Nephron progenitor cell (in vitro differentiated cells): ENCODE measurements around the gene KIAA2012.

Experiments used
- DNase-seq: peaks from one replicate; pipeline ENCODE4 v3.0.0; 2021
- H3K27ac Mint-ChIP-seq: 2 replicates; pipeline ENCODE4 v1.8.0; 2021; ENCODE audit warnings: mild to moderate bottlenecking, moderate library complexity, mixed read lengths
- H3K27me3 Mint-ChIP-seq: 2 replicates; pipeline ENCODE4 v1.8.0; 2021; ENCODE audit warnings: mild to moderate bottlenecking, low read depth, mixed read lengths; ENCODE audit not compliant: poor library complexity
- H3K36me3 Mint-ChIP-seq: 2 replicates; pipeline ENCODE4 v1.8.0; 2021; ENCODE audit warnings: low read depth, mixed read lengths
- H3K4me1 Mint-ChIP-seq: 2 replicates; pipeline ENCODE4 v1.8.0; 2021; ENCODE audit warnings: mixed read lengths
- H3K4me3 Mint-ChIP-seq: 2 replicates; pipeline ENCODE4 v1.8.0; 2021; ENCODE audit warnings: mild to moderate bottlenecking, moderate library complexity, mixed read lengths
- H3K9me3 Mint-ChIP-seq: 2 replicates; pipeline ENCODE4 v1.8.0; 2021; ENCODE audit warnings: mild to moderate bottlenecking, moderate library complexity, mixed read lengths
- TF ChIP-seq, protein P1 (sequence below): fragments of 200-600 bp; sonication (generic); IDR thresholded peaks from 2 replicates; pipeline ENCODE4 v1.5.0; 2021; ENCODE audit warnings: antibody characterized with exemption

Gene KIAA2012

DNA sequence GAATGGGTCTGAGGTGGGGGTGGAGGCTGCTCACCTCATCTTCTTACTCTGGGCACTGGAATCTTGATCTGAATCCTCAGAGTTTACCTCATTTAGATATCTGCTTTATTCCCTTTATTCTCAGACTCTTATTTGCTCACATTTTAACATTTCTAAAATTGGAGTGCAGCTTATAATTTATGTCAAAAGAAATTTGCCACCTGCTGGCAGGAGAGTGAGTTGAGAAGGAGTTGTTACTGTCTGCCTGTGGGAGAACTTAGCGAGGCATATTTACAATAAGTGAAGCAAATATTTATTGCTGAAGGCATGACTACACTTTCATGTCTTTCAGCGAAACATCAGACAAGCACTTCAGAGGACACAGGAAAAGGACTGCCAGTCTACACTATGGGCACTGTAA, 16.4 kb upstream of the KIAA2012 start:
- Mint-ChIP-seq H3K27ac (no peak overlapping the region), H3K4me1 (peaks cover 7% of the 10 kb centered on the region), H3K36me3 (no peaks in the 10 kb centered on the region), H3K4me3 (no peak overlapping the region), H3K27me3 (peaks cover 23% of the 10 kb centered on the region), H3K9me3 (no peaks in the 10 kb centered on the region)
- DNase-seq = no peak
- TF ChIP-seq, protein P1, sequence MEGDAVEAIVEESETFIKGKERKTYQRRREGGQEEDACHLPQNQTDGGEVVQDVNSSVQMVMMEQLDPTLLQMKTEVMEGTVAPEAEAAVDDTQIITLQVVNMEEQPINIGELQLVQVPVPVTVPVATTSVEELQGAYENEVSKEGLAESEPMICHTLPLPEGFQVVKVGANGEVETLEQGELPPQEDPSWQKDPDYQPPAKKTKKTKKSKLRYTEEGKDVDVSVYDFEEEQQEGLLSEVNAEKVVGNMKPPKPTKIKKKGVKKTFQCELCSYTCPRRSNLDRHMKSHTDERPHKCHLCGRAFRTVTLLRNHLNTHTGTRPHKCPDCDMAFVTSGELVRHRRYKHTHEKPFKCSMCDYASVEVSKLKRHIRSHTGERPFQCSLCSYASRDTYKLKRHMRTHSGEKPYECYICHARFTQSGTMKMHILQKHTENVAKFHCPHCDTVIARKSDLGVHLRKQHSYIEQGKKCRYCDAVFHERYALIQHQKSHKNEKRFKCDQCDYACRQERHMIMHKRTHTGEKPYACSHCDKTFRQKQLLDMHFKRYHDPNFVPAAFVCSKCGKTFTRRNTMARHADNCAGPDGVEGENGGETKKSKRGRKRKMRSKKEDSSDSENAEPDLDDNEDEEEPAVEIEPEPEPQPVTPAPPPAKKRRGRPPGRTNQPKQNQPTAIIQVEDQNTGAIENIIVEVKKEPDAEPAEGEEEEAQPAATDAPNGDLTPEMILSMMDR = no peak

DNA sequence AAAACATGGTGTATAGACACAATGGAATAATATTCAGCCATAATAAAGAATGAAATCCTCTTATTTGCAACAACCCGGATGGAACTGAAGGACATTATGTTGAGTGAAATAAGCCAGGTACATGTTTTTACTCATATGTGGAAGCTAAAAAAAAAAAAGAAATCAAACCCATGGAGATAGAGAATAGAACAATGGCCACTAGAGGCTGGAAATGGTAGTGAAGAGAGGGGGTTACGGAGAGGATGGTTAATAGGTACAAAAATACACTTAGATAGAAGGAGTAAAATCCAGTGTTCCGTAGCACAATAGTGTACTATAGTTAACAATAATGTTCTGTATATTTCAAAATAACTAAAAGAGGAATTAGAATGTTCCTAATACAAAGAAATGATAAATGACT, 12.8 kb upstream of the KIAA2012 start:
- DNase-seq = no peak
- H3K27ac Mint-ChIP-seq = no peak overlapping the region
- TF ChIP-seq, protein P1 = peak; percentile 36
- H3K36me3 Mint-ChIP-seq = no peaks in the 10 kb centered on the region
- no peak overlapping the region for H3K4me3 Mint-ChIP-seq
- H3K27me3 Mint-ChIP-seq = peaks cover 18% of the 10 kb centered on the region
- peaks cover 21% of the 10 kb centered on the region for H3K4me1 Mint-ChIP-seq
- no peaks in the 10 kb centered on the region for H3K9me3 Mint-ChIP-seq

DNA sequence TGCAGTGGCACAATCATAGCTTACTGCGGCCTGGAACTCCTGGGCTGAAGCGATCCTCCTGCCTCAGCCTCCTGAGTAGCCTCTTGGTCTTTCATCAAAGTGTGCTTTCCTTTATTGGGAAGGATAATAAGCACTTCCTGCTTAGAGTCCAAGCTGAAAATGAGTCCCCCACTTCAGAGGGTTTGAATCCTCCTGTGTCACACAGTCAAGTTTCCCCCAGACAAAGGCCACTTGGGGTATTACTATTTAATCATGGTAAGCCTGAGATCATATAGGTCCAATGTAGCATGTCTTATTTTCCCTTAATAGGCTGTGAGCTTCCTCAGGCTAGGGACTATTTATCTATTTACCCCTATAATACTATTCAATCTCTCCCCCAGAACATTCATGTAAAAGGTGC, 11.4 kb upstream of the KIAA2012 start:
- Mint-ChIP-seq H3K27ac (no peak overlapping the region), H3K36me3 (no peaks in the 10 kb centered on the region)
- TF ChIP-seq, protein P1 = no peak

DNA sequence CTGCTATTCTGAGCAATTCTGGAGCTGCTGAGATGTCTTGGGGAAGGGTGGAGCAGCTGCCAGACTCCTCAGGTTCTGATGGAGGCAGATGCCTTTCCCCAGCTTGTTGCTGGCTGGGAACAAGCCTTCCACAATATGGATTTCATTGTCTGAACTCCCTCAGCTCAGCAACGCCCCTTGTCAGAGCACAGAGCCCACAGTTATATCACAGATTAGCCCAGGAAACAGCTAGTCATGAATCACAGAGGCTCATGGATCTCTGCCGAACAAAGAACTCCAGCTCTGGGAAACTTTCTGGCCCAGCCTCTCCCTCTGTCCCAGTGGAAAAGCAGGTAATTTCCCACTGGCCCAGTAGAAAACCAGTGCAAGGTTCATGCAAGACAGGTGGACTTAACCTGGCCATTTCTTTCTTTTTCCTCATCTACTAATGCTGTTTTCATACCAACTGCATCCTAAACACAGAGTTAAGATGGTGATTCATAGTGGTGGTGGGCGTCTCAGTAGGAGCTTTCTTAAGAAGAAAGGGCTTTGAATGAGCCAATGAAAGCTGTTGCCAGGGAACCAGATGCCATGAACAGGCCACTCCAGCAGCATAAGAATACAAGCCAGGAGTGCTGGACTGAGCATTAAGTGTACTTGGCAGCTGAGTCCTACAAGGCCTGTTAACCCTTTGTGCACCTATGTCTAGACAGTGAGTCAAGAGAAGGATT, 8.7 kb upstream of the KIAA2012 start:
- TF ChIP-seq, protein P1 = no peak
- Mint-ChIP-seq H3K27ac (peak overlapping the region; percentile 80), H3K4me3 (no peak overlapping the region), H3K36me3 (no peaks in the 10 kb centered on the region), H3K4me1 (peaks cover 53% of the 10 kb centered on the region), H3K27me3 (peaks cover 5% of the 10 kb centered on the region), H3K9me3 (no peaks in the 10 kb centered on the region)
- no peak for DNase-seq

More for the DNA sequence above, 11.4 kb upstream of the KIAA2012 start:
- Mint-ChIP-seq H3K4me3 (no peak overlapping the region), H3K4me1 (peaks cover 30% of the 10 kb centered on the region), H3K27me3 (peaks cover 9% of the 10 kb centered on the region), H3K9me3 (no peaks in the 10 kb centered on the region)
- no peak for DNase-seq

DNA sequence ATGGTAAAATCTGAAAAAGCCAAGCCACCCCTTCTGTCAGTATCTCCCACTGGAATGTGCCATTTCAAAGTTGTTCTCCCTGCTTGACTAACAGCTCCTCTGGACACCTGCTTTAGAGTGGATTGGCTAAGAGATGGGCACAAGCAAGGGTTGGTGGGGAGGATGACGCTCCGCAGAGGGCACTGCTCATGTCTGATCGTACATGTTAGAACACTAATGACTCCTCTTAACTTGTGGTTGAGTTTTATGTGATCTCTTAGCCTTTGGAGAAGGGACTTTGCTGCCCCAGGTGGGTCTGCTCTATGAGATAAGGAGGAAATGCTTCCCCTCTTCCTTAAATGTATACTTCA, 8.2 kb upstream of the KIAA2012 start:
- peaks cover 59% of the 10 kb centered on the region for H3K4me1 Mint-ChIP-seq
- H3K36me3 Mint-ChIP-seq = no peaks in the 10 kb centered on the region
- H3K9me3 Mint-ChIP-seq = no peaks in the 10 kb centered on the region
- peak overlapping the region; percentile 19 for H3K27ac Mint-ChIP-seq
- H3K4me3 Mint-ChIP-seq = no peak overlapping the region
- peaks cover 5% of the 10 kb centered on the region for H3K27me3 Mint-ChIP-seq
- TF ChIP-seq, protein P1 = no peak
- DNase-seq = no peak

DNA sequence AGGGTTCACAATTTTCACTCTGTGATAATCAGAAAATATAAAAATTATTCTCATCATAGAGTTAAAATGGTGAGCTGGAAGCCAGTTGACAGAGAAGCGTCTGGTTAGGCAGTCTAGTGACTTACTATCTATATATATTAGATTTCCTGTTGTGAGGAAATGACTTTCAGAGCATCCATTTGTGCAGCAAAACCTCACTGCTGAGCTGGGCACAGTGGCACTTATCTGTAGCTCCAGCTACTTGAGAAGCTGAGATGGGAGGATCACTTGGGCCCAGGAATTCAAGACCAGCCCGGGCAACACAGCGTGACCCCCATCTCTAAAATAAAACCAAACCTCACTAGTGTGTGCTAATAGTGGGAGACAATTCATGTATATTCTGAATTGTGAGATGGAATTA, 7.2 kb upstream of the KIAA2012 start:
- DNase-seq = no peak
- TF ChIP-seq, protein P1 = no peak
- H3K36me3 Mint-ChIP-seq = no peaks in the 10 kb centered on the region
- H3K4me3 Mint-ChIP-seq = no peak overlapping the region
- no peak overlapping the region for H3K27ac Mint-ChIP-seq
- peaks cover 69% of the 10 kb centered on the region for H3K4me1 Mint-ChIP-seq
- peaks cover 5% of the 10 kb centered on the region for H3K27me3 Mint-ChIP-seq
- no peaks in the 10 kb centered on the region for H3K9me3 Mint-ChIP-seq
